HepG2 (cell line): ENCODE results near the gene ARHGDIA. TPM values are rescaled to one million over a fixed set of nuclear protein-coding genes. Genes with fewer than 3 reads are reported as not detected.

Experiments used
- AFF4 ChIP-seq: sonication (generic); formaldehyde crosslinking; IDR thresholded peaks from 2 replicates; pipeline ENCODE4 v1.4.0; 2020; ENCODE audit warnings: missing genetic modification reagents
- CREBL2 ChIP-seq: sonication (generic); formaldehyde crosslinking; IDR thresholded peaks from 2 replicates; pipeline ENCODE4 v1.8.1; 2023; ENCODE audit warnings: missing genetic modification reagents, mild to moderate bottlenecking, borderline replicate concordance
- GABPA ChIP-seq, 2 experiments: IDR thresholded peaks; 2 replicates each; pipeline ENCODE4 v1.6.1; 2011 to 2016; ENCODE audit warnings: low read depth in 2 of 2, low read length in 1 of 2, missing biosample characterization in 1 of 2, missing genetic modification characterization in 1 of 2
- GATA4 ChIP-seq: sonication (generic); IDR thresholded peaks from 2 replicates; pipeline ENCODE4 v1.6.1; 2016; ENCODE audit warnings: antibody characterized with exemption, low read depth, borderline replicate concordance
- HMGXB4 ChIP-seq, 2 experiments: sonication (generic) in 1 of 2; formaldehyde crosslinking in 1 of 2; IDR thresholded peaks; 2 replicates each; pipeline versions ENCODE4 v1.4.0 to v1.6.1; 2018 to 2020; ENCODE audit warnings: missing genetic modification reagents in 2 of 2, borderline replicate concordance in 1 of 2, low read depth in 1 of 2, mild to moderate bottlenecking in 1 of 2, missing biosample characterization in 1 of 2
- KDM4B ChIP-seq: sonication (generic); formaldehyde crosslinking; IDR thresholded peaks from 2 replicates; pipeline ENCODE4 v1.4.0; 2020; ENCODE audit warnings: missing genetic modification reagents
- MTA1 ChIP-seq: sonication (generic); formaldehyde crosslinking; IDR thresholded peaks from 2 replicates; pipeline ENCODE4 v1.4.0; 2020; ENCODE audit warnings: missing genetic modification reagents, mild to moderate bottlenecking, borderline replicate concordance
- NCOR1 ChIP-seq: fragments of 200-600 bp; sonication (generic); IDR thresholded peaks from 2 replicates; pipeline ENCODE4 v1.7.0; 2017; ENCODE audit warnings: antibody characterized with exemption, low read length, borderline replicate concordance
- PPARG ChIP-seq: conservative IDR thresholded peaks from 2 replicates; pipeline ENCODE4 v1.6.1; 2016; ENCODE audit warnings: missing biosample characterization, missing genetic modification reagents
- RBFOX2 ChIP-seq: fragments of 200-400 bp; formaldehyde crosslinking; IDR thresholded peaks from 2 replicates; pipeline ENCODE4 v1.6.1; 2017; ENCODE audit warnings: low read depth, mild to moderate bottlenecking, low read length
- SMAD1 ChIP-seq: sonication (generic); formaldehyde crosslinking; IDR thresholded peaks from 2 replicates; pipeline ENCODE4 v1.4.0; 2020; ENCODE audit warnings: missing genetic modification reagents, low read depth, mild to moderate bottlenecking, borderline replicate concordance
- SP1 ChIP-seq, 2 experiments: fragments of 450-650 bp in 1 of 2; sonication (generic) in 1 of 2; formaldehyde crosslinking in 1 of 2; IDR thresholded peaks; 2 replicates each; pipeline versions ENCODE4 v1.4.0 to v1.6.1; 2016 to 2020; ENCODE audit warnings: missing genetic modification reagents in 1 of 2
- SP4 ChIP-seq: sonication (generic); formaldehyde crosslinking; IDR thresholded peaks from 2 replicates; pipeline ENCODE4 v1.8.1; 2023; ENCODE audit warnings: mild to moderate bottlenecking, missing genetic modification reagents
- SUZ12 ChIP-seq: fragments of 150-350 bp; IDR thresholded peaks from 2 replicates; pipeline ENCODE4 v1.6.1; 2014; ENCODE audit warnings: low read depth, low read length
- ZNF124 ChIP-seq: sonication (generic); formaldehyde crosslinking; IDR thresholded peaks from 2 replicates; pipeline ENCODE4 v1.4.0; 2020; ENCODE audit warnings: missing genetic modification reagents
- ZNF451 ChIP-seq: sonication (generic); formaldehyde crosslinking; IDR thresholded peaks from 2 replicates; pipeline ENCODE4 v1.5.0; 2020; ENCODE audit warnings: mild to moderate bottlenecking, missing genetic modification reagents
- ZNF576 ChIP-seq: sonication (generic); formaldehyde crosslinking; IDR thresholded peaks from 2 replicates; pipeline ENCODE4 v1.4.0; 2020; ENCODE audit warnings: mild to moderate bottlenecking, missing genetic modification reagents
- ZNF597 ChIP-seq: sonication (generic); formaldehyde crosslinking; IDR thresholded peaks from 2 replicates; pipeline ENCODE4 v1.5.0; 2020; ENCODE audit warnings: missing genetic modification reagents
- ZNF670 ChIP-seq: sonication (generic); formaldehyde crosslinking; IDR thresholded peaks from 2 replicates; pipeline ENCODE4 v1.8.0; 2022; ENCODE audit warnings: mild to moderate bottlenecking, missing genetic modification reagents, borderline replicate concordance
- ZNF782 ChIP-seq: sonication (generic); formaldehyde crosslinking; IDR thresholded peaks from 2 replicates; pipeline ENCODE4 v1.4.0; 2020; ENCODE audit warnings: missing genetic modification reagents, mild to moderate bottlenecking, borderline replicate concordance
- polyA plus RNA-seq, 8 experiments: library from polyadenylated mRNA; depleted of rRNA in 3 of 8; stranded (reverse) in 7 of 8; unstranded in 1 of 8; fragments of >200 nt; fragmentation: Illumina TruSeq in 4 of 8; extraction: Trizol in 4 of 8; gene quantifications; 2 replicates each; pipeline versions ENCODE4 v1.2.1 to v1.2.3, GENCODE V29; 2011 to 2016; ENCODE audit warnings: low read depth in 4 of 8, missing spikeins in 1 of 8, mixed read lengths in 1 of 8; ENCODE audit not compliant: insufficient read depth in 1 of 8
- total RNA-seq, 5 experiments: library from RNA; depleted of rRNA; stranded (reverse); fragments of >200 nt; fragmentation: Illumina TruSeq; extraction: Trizol; gene quantifications; 2 replicates each; pipeline ENCODE4 v1.2.3, GENCODE V29; 2016; ENCODE audit warnings: low read depth in 1 of 5

ARHGDIA gene
- total and polyA plus RNA-seq, 2 of the 13 experiments (the other 11 are each of a cell fraction or from before 2014, with no cell fraction given) = 40.0 to 64.0 TPM

- peak; percentile 45; the same call in 1 of the 2 replicates for TF ChIP-seq NCOR1
- peak; percentile 56; the same call in 1 of the 2 replicates for TF ChIP-seq MTA1 (CRISPR knock-in tag)
- TF ChIP-seq ZNF124 (CRISPR knock-in tag) = peak; percentile 28; the same call in 1 of the 2 replicates
- TF ChIP-seq GATA4 = peak; percentile 57; the same call in 1 of the 2 replicates
- TF ChIP-seq CREBL2 (CRISPR knock-in tag) = 0 out of 2 replicates have a peak, but pooled peaks have one; percentile 75
- TF ChIP-seq GABPA (IDR thresholded peaks at IDR 0.05; ENCODE audit: low read depth, low read length) = no peak
- peak; percentile 94 for TF ChIP-seq GABPA (CRISPR knock-in tag; IDR thresholded peaks at IDR 0.05; ENCODE audit: low read depth)
- peak; percentile 51 to 88; a peak in 3 of 4 replicates for TF ChIP-seq HMGXB4 (CRISPR knock-in tag; IDR thresholded peaks at IDR 0.05; ENCODE audit: borderline replicate concordance in 1 of 2, low read depth in 1 of 2)
- peak; percentile 84 for TF ChIP-seq AFF4 (CRISPR knock-in tag)
- 0 out of 2 replicates have a peak, but pooled peaks have one; percentile 55 for TF ChIP-seq ZNF576 (CRISPR knock-in tag)
- peak; percentile 69; the same call in 1 of the 2 replicates for TF ChIP-seq SMAD1 (CRISPR knock-in tag)
- TF ChIP-seq SP4 (CRISPR knock-in tag) = peak; percentile 99
- TF ChIP-seq SP1 (IDR thresholded peaks at IDR 0.05) = peak; percentile 56
- peak; percentile 94 for TF ChIP-seq SP1 (CRISPR knock-in tag; IDR thresholded peaks at IDR 0.05)
- peak; percentile 91; the same call in 1 of the 2 replicates for TF ChIP-seq ZNF451
- no peak for TF ChIP-seq ZNF597
- no peak for TF ChIP-seq SUZ12
- 0 out of 2 replicates have a peak, but pooled peaks have one; percentile 63 for TF ChIP-seq ZNF782 (CRISPR knock-in tag)
- peak; percentile 86 for TF ChIP-seq ZNF670 (CRISPR knock-in tag)
- peak; percentile 49 for TF ChIP-seq PPARG (CRISPR knock-in tag)
- peak; percentile 98 for TF ChIP-seq RBFOX2
- peak; percentile 72; the same call in 1 of the 2 replicates for TF ChIP-seq KDM4B (CRISPR knock-in tag)
Measured at GRCh38 chr17:81860756-81861568, 10.2 kb downstream of the ARHGDIA start (continued).
